Neural crest cell (in vitro differentiated cells): ENCODE data around the gene HPN. TPM values are rescaled to one million over a fixed set of nuclear protein-coding genes. Genes with fewer than 3 reads are reported as not detected.

Experiments
- DNase-seq: peaks from one replicate; pipeline ENCODE4 v3.0.0; 2021; ENCODE audit warnings: low read depth, mixed read lengths, low spot score
- H3K27ac Mint-ChIP-seq: one replicate; pipeline ENCODE4 v1.8.0; 2021; ENCODE audit warnings: mild to moderate bottlenecking, mixed read lengths; ENCODE audit not compliant: unreplicated experiment
- H3K27me3 Mint-ChIP-seq: 2 replicates; pipeline ENCODE4 v1.8.0; 2021; ENCODE audit warnings: low read depth, mild to moderate bottlenecking, mixed read lengths
- H3K36me3 Mint-ChIP-seq: 2 replicates; pipeline ENCODE4 v1.8.0; 2021; ENCODE audit warnings: low read depth, mild to moderate bottlenecking, mixed read lengths
- H3K4me1 Mint-ChIP-seq: 2 replicates; pipeline ENCODE4 v1.8.0; 2021; ENCODE audit warnings: mixed read lengths
- H3K4me3 Mint-ChIP-seq: one replicate; pipeline ENCODE4 v1.8.0; 2021; ENCODE audit warnings: mild to moderate bottlenecking, mixed read lengths
- H3K9me3 Mint-ChIP-seq: 2 replicates; pipeline ENCODE4 v1.8.0; 2021; ENCODE audit warnings: mixed read lengths
- CTCF ChIP-seq: fragments of 200-600 bp; sonication (generic); conservative IDR thresholded peaks from 2 replicates; pipeline ENCODE4 v1.5.0; 2021; ENCODE audit warnings: antibody characterized with exemption, mild to moderate bottlenecking
- total RNA-seq: library from RNA; stranded (reverse); gene quantifications from 2 replicates; pipeline ENCODE4 v1.2.1, GENCODE V29; 2021

Gene HPN
- total RNA-seq, 1 donor from 2014 or later, result 0.26 TPM

DNA sequence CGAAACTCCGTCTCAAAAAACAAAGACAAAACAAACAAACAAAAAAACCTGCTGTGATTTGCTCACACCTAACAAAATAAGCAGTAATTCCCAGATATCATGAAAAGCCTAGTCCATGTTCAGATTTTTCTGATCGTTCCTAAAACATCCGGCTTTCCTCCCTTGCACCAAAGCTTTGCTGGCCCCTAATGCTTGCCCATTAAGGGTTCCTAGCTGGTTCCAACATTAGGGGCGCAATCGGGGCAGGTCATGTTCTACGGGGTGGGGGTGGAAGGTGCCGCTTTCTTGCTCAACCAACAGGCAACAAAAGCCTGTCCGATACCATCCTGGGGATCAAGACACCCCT, 48.6 kb downstream of the HPN start:
- no peak for DNase-seq
- peaks cover 16% of the 10 kb centered on the region for H3K4me1 Mint-ChIP-seq
- no peaks in the 10 kb centered on the region for H3K9me3 Mint-ChIP-seq
- no peak for TF ChIP-seq CTCF
- no peak overlapping the region for H3K27ac Mint-ChIP-seq
- no peaks in the 10 kb centered on the region for H3K36me3 Mint-ChIP-seq
- no peak overlapping the region for H3K4me3 Mint-ChIP-seq
- no peaks in the 10 kb centered on the region for H3K27me3 Mint-ChIP-seq

DNA sequence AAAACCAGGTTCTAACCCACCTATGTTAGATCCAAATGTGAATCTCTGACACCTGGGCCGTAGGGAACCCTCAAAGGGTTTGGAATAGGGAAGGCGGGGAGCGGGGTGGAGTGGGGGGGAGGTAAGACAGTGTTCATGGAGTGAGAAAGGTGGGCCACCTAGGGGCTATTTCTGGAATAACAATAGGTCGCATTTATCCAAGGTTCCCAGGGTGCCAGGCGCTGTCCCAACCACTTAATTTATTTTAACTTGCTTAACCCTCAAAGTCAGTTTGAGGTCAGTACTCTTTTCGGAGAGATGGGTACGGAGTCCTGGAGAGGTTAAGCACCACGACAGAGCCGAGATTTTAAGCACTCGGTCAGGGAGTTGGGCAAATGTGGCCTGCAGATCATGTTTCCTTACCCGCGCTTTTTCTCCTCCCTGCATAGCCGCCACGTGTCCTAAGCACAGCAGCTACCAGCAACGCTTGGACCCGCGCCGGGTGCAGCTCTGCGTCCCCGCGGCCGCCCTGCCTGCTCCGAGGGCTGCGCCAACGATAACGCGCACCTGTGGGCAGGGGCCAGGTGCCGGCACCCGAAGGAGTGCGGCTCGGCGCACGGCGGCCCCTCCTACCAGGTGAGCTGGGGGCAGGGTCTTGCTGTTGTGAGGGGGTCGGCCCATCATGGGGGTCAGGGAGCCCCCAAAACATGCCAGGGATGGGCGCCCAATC, 49.1 kb downstream of the HPN start:
- Mint-ChIP-seq H3K27me3 (no peaks in the 10 kb centered on the region), H3K9me3 (no peaks in the 10 kb centered on the region), H3K27ac (no peak overlapping the region), H3K4me1 (peaks cover 13% of the 10 kb centered on the region), H3K36me3 (no peaks in the 10 kb centered on the region), H3K4me3 (no peak overlapping the region)
- peak; percentile 60 for DNase-seq
- peak; percentile 69 for TF ChIP-seq CTCF

DNA sequence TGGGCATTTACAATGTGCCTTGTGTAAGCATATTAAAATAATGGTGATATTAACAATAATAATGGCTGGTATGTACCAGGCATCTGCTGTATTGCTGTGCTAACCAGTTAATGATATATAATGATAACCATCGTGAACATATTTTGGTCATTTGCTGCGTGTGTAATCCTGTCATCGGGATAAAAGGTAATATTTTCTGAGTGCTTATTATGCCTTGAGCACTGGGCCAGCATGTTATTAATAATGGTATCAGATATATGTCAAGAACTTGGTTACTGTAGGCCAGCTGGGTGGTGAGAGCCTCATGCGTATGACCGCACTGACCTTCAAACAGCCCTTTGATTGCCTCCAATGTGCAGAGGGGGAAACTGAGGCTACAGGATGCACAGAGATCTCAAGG, 51.9 kb downstream of the HPN start:
- H3K36me3 Mint-ChIP-seq, result no peaks in the 10 kb centered on the region
- peaks cover 12% of the 10 kb centered on the region for H3K4me1 Mint-ChIP-seq

GRCh38 chr19:35093941-35094647, 52.6 kb downstream of the HPN start:
- DNase-seq, result no peak
- no peak for TF ChIP-seq CTCF
- H3K4me3 Mint-ChIP-seq, result no peak overlapping the region
- H3K4me1 Mint-ChIP-seq, result peaks cover 12% of the 10 kb centered on the region
- H3K27me3 Mint-ChIP-seq, result no peaks in the 10 kb centered on the region
- no peaks in the 10 kb centered on the region for H3K9me3 Mint-ChIP-seq
- no peaks in the 10 kb centered on the region for H3K36me3 Mint-ChIP-seq
- no peak overlapping the region for H3K27ac Mint-ChIP-seq

More for the DNA sequence above, 51.9 kb downstream of the HPN start:
- DNase-seq, result no peak
- no peak for TF ChIP-seq CTCF
- Mint-ChIP-seq H3K27ac (no peak overlapping the region), H3K9me3 (no peaks in the 10 kb centered on the region), H3K27me3 (no peaks in the 10 kb centered on the region), H3K4me3 (no peak overlapping the region)

DNA sequence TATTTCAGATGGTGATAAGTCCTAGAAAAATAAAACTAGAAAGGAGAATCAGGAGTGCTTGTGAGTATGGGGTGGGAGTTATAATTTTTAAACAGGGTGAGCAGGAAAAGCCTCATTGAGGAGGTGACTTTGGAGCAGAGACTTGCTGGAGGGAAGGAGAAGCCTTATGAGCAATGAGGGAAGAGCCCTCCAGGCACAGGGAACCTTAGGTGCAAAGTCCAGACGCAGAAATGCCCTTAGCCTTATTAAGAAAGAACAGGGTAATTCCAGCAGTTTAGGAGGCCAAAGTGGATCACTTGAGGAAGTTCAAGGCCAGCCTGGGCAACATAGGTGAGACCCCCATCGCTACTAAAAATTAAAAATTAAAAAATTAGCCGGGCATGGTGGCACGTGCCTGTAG, 53.1 kb downstream of the HPN start:
- no peak for TF ChIP-seq CTCF
- Mint-ChIP-seq H3K4me1 (peaks cover 12% of the 10 kb centered on the region), H3K36me3 (no peaks in the 10 kb centered on the region), H3K4me3 (no peak overlapping the region), H3K27me3 (no peaks in the 10 kb centered on the region), H3K9me3 (no peaks in the 10 kb centered on the region), H3K27ac (no peak overlapping the region)
- DNase-seq, result no peak
